H9 (cell line): ENCODE data around the gene DCAF12. TPM values are rescaled to one million over a fixed set of nuclear protein-coding genes. Genes with fewer than 3 reads are reported as not detected.

Experiments
- DNase-seq: peaks from one replicate; pipeline ENCODE4 v3.0.0-alpha.2; 2017
- H2AFZ ChIP-seq: one replicate; pipeline ENCODE4 v1.6.1; 2013; ENCODE audit warnings: mild to moderate bottlenecking, low read length, control low read depth, moderate library complexity
- H2AK5ac ChIP-seq: 2 replicates; pipeline ENCODE4 v1.6.1; 2013; ENCODE audit warnings: low read length, control low read depth, mixed read lengths; ENCODE audit not compliant: insufficient read length
- H2BK120ac ChIP-seq: one replicate; pipeline ENCODE4 v1.6.1; 2013; ENCODE audit warnings: low read depth, mild to moderate bottlenecking, low read length, control low read depth, inconsistent platforms; ENCODE audit not compliant: poor library complexity, severe bottlenecking
- H2BK12ac ChIP-seq: 2 replicates; pipeline ENCODE4 v1.6.1; 2013; ENCODE audit warnings: low read length, control low read depth, mixed read lengths, low read depth; ENCODE audit not compliant: insufficient read length
- H2BK15ac ChIP-seq: 2 replicates; pipeline ENCODE4 v1.6.1; 2013; ENCODE audit warnings: low read depth, low read length, control low read depth
- H2BK20ac ChIP-seq: one replicate; pipeline ENCODE4 v1.6.1; 2013; ENCODE audit warnings: low read depth, mild to moderate bottlenecking, low read length, control low read depth, inconsistent platforms; ENCODE audit not compliant: poor library complexity, severe bottlenecking
- H2BK5ac ChIP-seq: 2 replicates; pipeline ENCODE4 v1.6.1; 2013; ENCODE audit warnings: low read length, control low read depth, mixed read lengths; ENCODE audit not compliant: insufficient read length
- H3K14ac ChIP-seq: 2 replicates; pipeline ENCODE4 v1.6.1; 2013; ENCODE audit warnings: low read length, control low read depth; ENCODE audit not compliant: insufficient read depth
- H3K18ac ChIP-seq: 2 replicates; pipeline ENCODE4 v1.6.1; 2013; ENCODE audit warnings: low read depth, mild to moderate bottlenecking, mixed read lengths, low read length, control low read depth; ENCODE audit not compliant: insufficient read length
- H3K23ac ChIP-seq: 2 replicates; pipeline ENCODE4 v1.6.1; 2013; ENCODE audit warnings: low read length, control low read depth, mixed read lengths, low read depth; ENCODE audit not compliant: insufficient read length
- H3K23me2 ChIP-seq: 2 replicates; pipeline ENCODE4 v1.6.1; 2013; ENCODE audit warnings: low read depth, mild to moderate bottlenecking, mixed read lengths, low read length, control low read depth; ENCODE audit not compliant: insufficient read length, poor library complexity, severe bottlenecking
- H3K27ac ChIP-seq: 2 replicates; pipeline ENCODE4 v1.5.1; 2013; ENCODE audit warnings: low read length, control low read depth, mixed read lengths, low read depth; ENCODE audit not compliant: insufficient read length
- H3K27me3 ChIP-seq: 2 replicates; pipeline ENCODE4 v1.6.1; 2013; ENCODE audit warnings: low read length, control low read depth, inconsistent platforms; ENCODE audit not compliant: insufficient read depth
- H3K4ac ChIP-seq: 2 replicates; pipeline ENCODE4 v1.6.1; 2013; ENCODE audit warnings: low read depth, mild to moderate bottlenecking, control low read depth, inconsistent platforms, low read length, moderate library complexity
- H3K4me1 ChIP-seq: 2 replicates; pipeline ENCODE4 v1.6.1; 2013; ENCODE audit warnings: low read length, control low read depth, inconsistent platforms; ENCODE audit not compliant: insufficient read depth
- H3K4me2 ChIP-seq: 2 replicates; pipeline ENCODE4 v1.6.1; 2013; ENCODE audit warnings: low read length, control low read depth, mixed read lengths; ENCODE audit not compliant: insufficient read length, insufficient read depth
- H3K56ac ChIP-seq: 2 replicates; pipeline ENCODE4 v1.6.1; 2013; ENCODE audit warnings: low read depth, mild to moderate bottlenecking, mixed read lengths, low read length, control low read depth; ENCODE audit not compliant: insufficient read length
- H3K79me1 ChIP-seq: 2 replicates; pipeline ENCODE4 v1.6.1; 2013; ENCODE audit warnings: low read depth, mild to moderate bottlenecking, moderate library complexity, low read length, control low read depth, inconsistent platforms; ENCODE audit not compliant: insufficient read depth, poor library complexity, severe bottlenecking
- H3K79me2 ChIP-seq: 2 replicates; pipeline ENCODE4 v1.6.1; 2013; ENCODE audit warnings: low read length, control low read depth, inconsistent platforms; ENCODE audit not compliant: insufficient read depth
- H3K9ac ChIP-seq: 2 replicates; pipeline ENCODE4 v1.6.1; 2013; ENCODE audit warnings: low read length, control low read depth, mixed read lengths; ENCODE audit not compliant: insufficient read length; ENCODE audit errors: extremely low read depth
- H3K9me3 ChIP-seq: one replicate; pipeline ENCODE4 v1.6.1; 2013; ENCODE audit warnings: low read depth, low read length, inconsistent platforms; ENCODE audit not compliant: control insufficient read depth
- H3T11ph ChIP-seq: one replicate; pipeline ENCODE4 v1.6.1; 2013; ENCODE audit warnings: mild to moderate bottlenecking, low read length, control low read depth, inconsistent platforms
- H4K20me1 ChIP-seq: one replicate; pipeline ENCODE4 v1.6.1; 2013; ENCODE audit not compliant: control insufficient read depth, insufficient read length, insufficient read depth
- H4K5ac ChIP-seq: 2 replicates; pipeline ENCODE4 v1.6.1; 2013; ENCODE audit warnings: low read depth, mild to moderate bottlenecking, mixed read lengths, low read length, control low read depth; ENCODE audit not compliant: insufficient read length
- H4K8ac ChIP-seq: replicated peaks from 2 replicates; pipeline ENCODE4 v1.6.1; 2013; ENCODE audit warnings: low read length, control low read depth, mixed read lengths, low read depth; ENCODE audit not compliant: insufficient read length
- H4K91ac ChIP-seq: 2 replicates; pipeline ENCODE4 v1.6.1; 2013; ENCODE audit warnings: low read depth, mild to moderate bottlenecking, moderate library complexity, mixed read lengths, low read length, control low read depth; ENCODE audit not compliant: insufficient read length
- H3K27ac Mint-ChIP-seq, 3 experiments: 2 replicates in 2 of 3; 3 replicates in 1 of 3; pipeline ENCODE4 v1.8.0; 2020 to 2021; ENCODE audit warnings: mixed read lengths in 3 of 3, mild to moderate bottlenecking in 1 of 3, moderate library complexity in 1 of 3
- H3K27me3 Mint-ChIP-seq: 2 replicates; pipeline ENCODE4 v1.8.0; 2021; ENCODE audit warnings: low read depth, mild to moderate bottlenecking, moderate library complexity, mixed read lengths
- H3K36me3 Mint-ChIP-seq, 3 experiments: 2 replicates in 2 of 3; 3 replicates in 1 of 3; pipeline ENCODE4 v1.8.0; 2020 to 2021; ENCODE audit warnings: low read depth in 3 of 3, mixed read lengths in 3 of 3; ENCODE audit not compliant: insufficient read depth in 1 of 3
- H3K4me1 Mint-ChIP-seq, 2 experiments: 2 replicates each; pipeline ENCODE4 v1.8.0; 2020; ENCODE audit warnings: mixed read lengths in 2 of 2
- H3K4me3 Mint-ChIP-seq, 2 experiments: 2 replicates in 1 of 2; 3 replicates in 1 of 2; pipeline ENCODE4 v1.8.0; 2020 to 2021; ENCODE audit warnings: mild to moderate bottlenecking in 2 of 2, mixed read lengths in 2 of 2, moderate library complexity in 1 of 2
- H3K9me3 Mint-ChIP-seq, 2 experiments: 2 replicates in 1 of 2; 3 replicates in 1 of 2; pipeline ENCODE4 v1.8.0; 2020; ENCODE audit warnings: mild to moderate bottlenecking in 2 of 2, mixed read lengths in 2 of 2, moderate library complexity in 1 of 2
- WGBS: extraction: QIAGEN DNeasy Blood & Tissue Kit; methylation state at CpG from one replicate; pipeline ENCODE4 v1.1.7; 2013; ENCODE audit warnings: missing lambda C conversion rate, low lambda C conversion rate, mixed read lengths; ENCODE audit not compliant: insufficient read length; ENCODE audit errors: extremely low coverage; 5-methylcytosine and 5-hydroxymethylcytosine counted together
- total RNA-seq: library from RNA; stranded (reverse); gene quantifications from 2 replicates; pipeline ENCODE4 v1.2.1, GENCODE V29; 2021
- TF ChIP-seq, protein P1 (sequence below): fragments of 200-600 bp; sonication (generic); conservative IDR thresholded peaks from 3 replicates; pipeline ENCODE4 v1.8.0; 2021; ENCODE audit warnings: antibody characterized with exemption, mild to moderate bottlenecking

The DCAF12 gene
- total RNA-seq, 1 experiment from 2014 or later = 33.6 TPM

DNA sequence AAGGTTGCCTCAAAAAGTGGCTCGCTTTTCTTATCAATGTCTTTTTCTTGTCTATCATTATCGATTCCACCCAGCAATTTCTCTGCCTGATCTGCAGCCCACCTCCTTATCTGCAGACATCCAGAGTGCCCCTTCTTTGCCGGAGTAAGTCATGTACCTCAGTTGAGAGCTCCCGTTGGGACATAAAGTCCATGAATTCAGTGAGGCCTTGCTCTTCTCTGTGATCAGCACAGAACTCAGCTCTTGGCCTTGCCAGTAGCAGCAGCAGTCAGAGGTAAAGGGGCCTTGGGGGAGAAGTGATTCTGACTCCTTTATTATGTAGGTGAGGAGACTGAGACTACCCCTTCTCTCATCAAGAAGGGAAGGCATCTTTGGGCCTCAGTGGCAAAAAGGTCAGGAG lies 24.9 kb upstream of the DCAF12 start:
- Histone ChIP-seq H4K20me1 (no peaks in the 10 kb centered on the region), H4K8ac (no peak overlapping the region), H2AFZ (no peak overlapping the region), H3K9ac (no peak overlapping the region), H3K18ac (no peak overlapping the region), H3K14ac (no peak overlapping the region), H3K79me1 (no peaks in the 10 kb centered on the region), H3K4me1 (0 out of 2 replicates have a peak, but pooled peaks cover 2% of the 10 kb centered on the region), H3K9me3 (no peaks in the 10 kb centered on the region), H3K27ac (no peak overlapping the region), H2BK12ac (no peak overlapping the region), H3K56ac (no peak overlapping the region), H2BK120ac (no peak overlapping the region), H2BK5ac (no peak overlapping the region), H3K27me3 (no peaks in the 10 kb centered on the region), H3K4me2 (no peak overlapping the region), H3K23ac (no peak overlapping the region), H2BK20ac (no peak overlapping the region), H2AK5ac (no peak overlapping the region), H3K4ac (no peak overlapping the region), H4K5ac (no peak overlapping the region), H3K23me2 (no peaks in the 10 kb centered on the region), H3T11ph (no peak overlapping the region), H2BK15ac (no peak overlapping the region), H4K91ac (no peak overlapping the region), H3K79me2 (no peaks in the 10 kb centered on the region)
- H3K27me3 Mint-ChIP-seq = peaks cover 1% of the 10 kb centered on the region; the same call in 1 of the 2 replicates
- no CpG with 5 or more reads among the region's 4 CpGs for WGBS
- H3K9me3 Mint-ChIP-seq = no peaks in the 10 kb centered on the region
- no peak for DNase-seq
- H3K4me3 Mint-ChIP-seq = no peak overlapping the region
- peak overlapping the region in 1 of 3 experiments; percentile 83; a peak in 1 of 7 replicates for H3K27ac Mint-ChIP-seq
- H3K36me3 Mint-ChIP-seq = no peaks in the 10 kb centered on the region
- H3K4me1 Mint-ChIP-seq = peaks cover 10 to 11% of the 10 kb centered on the region in 2 experiments
- TF ChIP-seq, protein P1, sequence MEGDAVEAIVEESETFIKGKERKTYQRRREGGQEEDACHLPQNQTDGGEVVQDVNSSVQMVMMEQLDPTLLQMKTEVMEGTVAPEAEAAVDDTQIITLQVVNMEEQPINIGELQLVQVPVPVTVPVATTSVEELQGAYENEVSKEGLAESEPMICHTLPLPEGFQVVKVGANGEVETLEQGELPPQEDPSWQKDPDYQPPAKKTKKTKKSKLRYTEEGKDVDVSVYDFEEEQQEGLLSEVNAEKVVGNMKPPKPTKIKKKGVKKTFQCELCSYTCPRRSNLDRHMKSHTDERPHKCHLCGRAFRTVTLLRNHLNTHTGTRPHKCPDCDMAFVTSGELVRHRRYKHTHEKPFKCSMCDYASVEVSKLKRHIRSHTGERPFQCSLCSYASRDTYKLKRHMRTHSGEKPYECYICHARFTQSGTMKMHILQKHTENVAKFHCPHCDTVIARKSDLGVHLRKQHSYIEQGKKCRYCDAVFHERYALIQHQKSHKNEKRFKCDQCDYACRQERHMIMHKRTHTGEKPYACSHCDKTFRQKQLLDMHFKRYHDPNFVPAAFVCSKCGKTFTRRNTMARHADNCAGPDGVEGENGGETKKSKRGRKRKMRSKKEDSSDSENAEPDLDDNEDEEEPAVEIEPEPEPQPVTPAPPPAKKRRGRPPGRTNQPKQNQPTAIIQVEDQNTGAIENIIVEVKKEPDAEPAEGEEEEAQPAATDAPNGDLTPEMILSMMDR = no peak
